ENCODE data around the gene CDH8. TPM values are rescaled to one million over a fixed set of nuclear protein-coding genes. Genes with fewer than 3 reads are reported as not detected.
A peak's percentile ranks its signal among the peaks of the same experiment; 100 is the strongest.

The CDH8 gene
- total RNA-seq: 10 to 100 TPM in 5 of 8 experiments, 1 to 10 TPM in 2, under 1 TPM in 1; 0.61 to 70.0 (median 20.3) TPM

- in situ Hi-C loops (cut with MboI; ENCODE audit: low pct_unique_long_range_greater_than_20kb in 2 of 9, low sequenced_read_pairs in 9 of 9, unreplicated experiment in 9 of 9): no loop called here
- WGBS, 10 experiments: 0 to 6% (median 0%) methylated on average over 1 to 10 of the region's 60 CpGs; no CpG with 5 or more reads in 6 of the 10 experiments
- H3K4me1 ChIP-seq (replicated peaks in 1 of 2): peaks cover 1 to 13% of the 10 kb centered on the region in 2 donors
- peak within 1 kb of the TSS; percentile 53 to 94 (median 59) for H3K4me3 ChIP-seq
- no peak within 1 kb of the TSS for H3K27ac ChIP-seq
- ATAC-seq (replicated peaks in 6 of 8): peak in 7 of 8 experiments; percentile 38 to 79 (median 58)
Measured at GRCh38 chr16:62036101-62036801, at the start of gene CDH8. Gene CDH8 (minus strand): TSS chr16:62036438. CDS start chr16:62021403, 15,035 bp downstream.

GRCh38 chr16:62079236-62079635 is 43.0 kb upstream of the CDH8 start:
- in situ Hi-C loops (cut with MboI; ENCODE audit: low pct_unique_long_range_greater_than_20kb in 2 of 9, low sequenced_read_pairs in 9 of 9, unreplicated experiment in 9 of 9): no loop called here
- no peaks in the 10 kb centered on the region for H3K4me1 ChIP-seq (replicated peaks in 1 of 2)

GRCh38 chr16:62077998-62078397 is 41.8 kb upstream of the CDH8 start:
- Histone ChIP-seq H3K4me1 (replicated peaks in 1 of 2) (no peaks in the 10 kb centered on the region), H3K4me3 (no peak overlapping the region), H3K27ac (no peak overlapping the region)
- in situ Hi-C loops (cut with MboI; ENCODE audit: low pct_unique_long_range_greater_than_20kb in 2 of 9, low sequenced_read_pairs in 9 of 9, unreplicated experiment in 9 of 9): no loop called here
- peak in 2 of 8 experiments; percentile 25 to 29 for ATAC-seq (replicated peaks in 6 of 8)
- WGBS, 10 experiments: 0 to 100% (median 45%) methylated on average over 1 to 2 of the region's 4 CpGs; no CpG with 5 or more reads in 1 of the 10 experiments

More at GRCh38 chr16:62079236-62079635, 43.0 kb upstream of the CDH8 start:
- Histone ChIP-seq H3K27ac (no peak overlapping the region), H3K4me3 (no peak overlapping the region)
- WGBS, 10 experiments: 30 to 89% (median 67%) methylated on average over 1 to 4 of the region's 4 CpGs
- no peak for ATAC-seq (replicated peaks in 6 of 8)

- Histone ChIP-seq H3K4me1 (replicated peaks in 1 of 2) (no peaks in the 10 kb centered on the region), H3K27ac (no peak overlapping the region), H3K4me3 (no peak overlapping the region)
- WGBS, 10 experiments: 9 to 100% (median 67%) methylated on average over 1 to 3 of the region's 3 CpGs; no CpG with 5 or more reads in 1 of the 10 experiments
- no peak for ATAC-seq (replicated peaks in 6 of 8)
- in situ Hi-C loops (cut with MboI; ENCODE audit: low pct_unique_long_range_greater_than_20kb in 2 of 9, low sequenced_read_pairs in 9 of 9, unreplicated experiment in 9 of 9): no loop called here
Measured at GRCh38 chr16:62076886-62077285, 40.6 kb upstream of the CDH8 start.

GRCh38 chr16:62068747-62069146 is 32.5 kb upstream of the CDH8 start:
- no peak overlapping the region for H3K27ac ChIP-seq
- in situ Hi-C loops (cut with MboI; ENCODE audit: low pct_unique_long_range_greater_than_20kb in 2 of 9, low sequenced_read_pairs in 9 of 9, unreplicated experiment in 9 of 9): no loop called here
- 29 to 100% (median 75%) methylated on average over 1 of the region's 1 CpG; no CpG with 5 or more reads in 5 of the 10 experiments for WGBS, 10 experiments
- no peak overlapping the region for H3K4me3 ChIP-seq
- no peak for ATAC-seq (replicated peaks in 6 of 8)
- no peaks in the 10 kb centered on the region for H3K4me1 ChIP-seq (replicated peaks in 1 of 2)

GRCh38 chr16:62067981-62068380 is 31.7 kb upstream of the CDH8 start:
- Histone ChIP-seq H3K4me3 (no peak overlapping the region), H3K27ac (no peak overlapping the region), H3K4me1 (replicated peaks in 1 of 2) (no peaks in the 10 kb centered on the region)
- 0 to 83% (median 23%) methylated on average over 1 of the region's 1 CpG; no CpG with 5 or more reads in 2 of the 10 experiments for WGBS, 10 experiments
- no peak for ATAC-seq (replicated peaks in 6 of 8)
- in situ Hi-C loops (cut with MboI; ENCODE audit: low pct_unique_long_range_greater_than_20kb in 2 of 9, low sequenced_read_pairs in 9 of 9, unreplicated experiment in 9 of 9): no loop called here

- ATAC-seq (replicated peaks in 6 of 8): no peak
- no peaks in the 10 kb centered on the region for H3K4me1 ChIP-seq (replicated peaks in 1 of 2)
- H3K27ac ChIP-seq: no peak overlapping the region
- H3K4me3 ChIP-seq: no peak overlapping the region
- 0 to 100% (median 33%) methylated on average over 1 of the region's 1 CpG; no CpG with 5 or more reads in 3 of the 10 experiments for WGBS, 10 experiments
- in situ Hi-C loops (cut with MboI; ENCODE audit: low pct_unique_long_range_greater_than_20kb in 2 of 9, low sequenced_read_pairs in 9 of 9, unreplicated experiment in 9 of 9): no loop called here
Measured at GRCh38 chr16:62067182-62067581, 30.9 kb upstream of the CDH8 start.

- WGBS, 10 experiments: 30 to 100% (median 63%) methylated on average over 1 to 5 of the region's 5 CpGs; no CpG with 5 or more reads in 2 of the 10 experiments
- H3K4me3 ChIP-seq: no peak overlapping the region
- in situ Hi-C loops (cut with MboI; ENCODE audit: low pct_unique_long_range_greater_than_20kb in 2 of 9, low sequenced_read_pairs in 9 of 9, unreplicated experiment in 9 of 9): no loop called here
- H3K4me1 ChIP-seq (replicated peaks in 1 of 2): no peaks in the 10 kb centered on the region
- no peak overlapping the region for H3K27ac ChIP-seq
- no peak for ATAC-seq (replicated peaks in 6 of 8)
Measured at GRCh38 chr16:62066747-62067146, 30.5 kb upstream of the CDH8 start.

GRCh38 chr16:62064173-62064572 is 27.9 kb upstream of the CDH8 start:
- no peak overlapping the region for H3K4me3 ChIP-seq
- H3K27ac ChIP-seq: no peak overlapping the region
- peaks cover 0 to 4% of the 10 kb centered on the region in 2 donors for H3K4me1 ChIP-seq (replicated peaks in 1 of 2)
- WGBS, 10 experiments: 0 to 93% (median 46%) methylated on average over 1 to 5 of the region's 5 CpGs; no CpG with 5 or more reads in 2 of the 10 experiments
- in situ Hi-C loops (cut with MboI; ENCODE audit: low pct_unique_long_range_greater_than_20kb in 2 of 9, low sequenced_read_pairs in 9 of 9, unreplicated experiment in 9 of 9): no loop called here
- ATAC-seq (replicated peaks in 6 of 8): no peak

- in situ Hi-C loops (cut with MboI; ENCODE audit: low pct_unique_long_range_greater_than_20kb in 2 of 9, low sequenced_read_pairs in 9 of 9, unreplicated experiment in 9 of 9): no loop called here
- Histone ChIP-seq H3K4me1 (replicated peaks in 1 of 2) (peaks cover 0 to 4% of the 10 kb centered on the region in 2 donors), H3K4me3 (no peak overlapping the region), H3K27ac (no peak overlapping the region)
- WGBS, 10 experiments: 0 to 100% (median 83%) methylated on average over 1 to 3 of the region's 3 CpGs; no CpG with 5 or more reads in 1 of the 10 experiments
- ATAC-seq (replicated peaks in 6 of 8): peak in 1 of 8 experiments; percentile 46
Measured at GRCh38 chr16:62060089-62060488, 23.9 kb upstream of the CDH8 start.

GRCh38 chr16:62059527-62059926 is 23.3 kb upstream of the CDH8 start:
- in situ Hi-C loops (cut with MboI; ENCODE audit: low pct_unique_long_range_greater_than_20kb in 2 of 9, low sequenced_read_pairs in 9 of 9, unreplicated experiment in 9 of 9): no loop called here
- ATAC-seq (replicated peaks in 6 of 8): peak in 4 of 8 experiments; percentile 29 to 75 (median 45)
- no peak overlapping the region for H3K4me3 ChIP-seq
- H3K4me1 ChIP-seq (replicated peaks in 1 of 2): peaks cover 0 to 4% of the 10 kb centered on the region in 2 donors
- no peak overlapping the region for H3K27ac ChIP-seq

- Histone ChIP-seq H3K27ac (no peak overlapping the region), H3K4me1 (replicated peaks in 1 of 2) (peaks cover 0 to 4% of the 10 kb centered on the region in 2 donors), H3K4me3 (no peak overlapping the region)
- ATAC-seq (replicated peaks in 6 of 8): no peak
- in situ Hi-C loops (cut with MboI; ENCODE audit: low pct_unique_long_range_greater_than_20kb in 2 of 9, low sequenced_read_pairs in 9 of 9, unreplicated experiment in 9 of 9): no loop called here
- 20 to 84% (median 60%) methylated on average over 1 to 8 of the region's 8 CpGs; no CpG with 5 or more reads in 1 of the 10 experiments for WGBS, 10 experiments
Measured at GRCh38 chr16:62058412-62058811, 22.2 kb upstream of the CDH8 start.

GRCh38 chr16:62051942-62052341 is 15.7 kb upstream of the CDH8 start:
- in situ Hi-C loops (cut with MboI; ENCODE audit: low pct_unique_long_range_greater_than_20kb in 2 of 9, low sequenced_read_pairs in 9 of 9, unreplicated experiment in 9 of 9): no loop called here
- Histone ChIP-seq H3K27ac (no peak overlapping the region), H3K4me1 (replicated peaks in 1 of 2) (no peaks in the 10 kb centered on the region), H3K4me3 (no peak overlapping the region)
- ATAC-seq (replicated peaks in 6 of 8): no peak
- 29 to 100% (median 73%) methylated on average over 1 to 4 of the region's 4 CpGs for WGBS, 10 experiments

GRCh38 chr16:62050793-62051192 is 14.6 kb upstream of the CDH8 start:
- no peak for ATAC-seq (replicated peaks in 6 of 8)
- 0 to 61% (median 25%) methylated on average over 1 to 2 of the region's 3 CpGs; no CpG with 5 or more reads in 5 of the 10 experiments for WGBS, 10 experiments
- in situ Hi-C loops (cut with MboI; ENCODE audit: low pct_unique_long_range_greater_than_20kb in 2 of 9, low sequenced_read_pairs in 9 of 9, unreplicated experiment in 9 of 9): no loop called here
- H3K4me3 ChIP-seq: no peak overlapping the region
- no peaks in the 10 kb centered on the region for H3K4me1 ChIP-seq (replicated peaks in 1 of 2)
- no peak overlapping the region for H3K27ac ChIP-seq

Data from motor neuron (in vitro differentiated cells).